Adipocyte (in vitro differentiated cells): Measurements from ENCODE around the gene SPRY4.
"Not testable (repeated sequence)": the region's sequence is repeated elsewhere in the genome, so short reads cannot be mapped to it uniquely, and the experiment has no call there.

Experiments used
- DNase-seq: peaks from one replicate; pipeline ENCODE4 v3.0.0-alpha.2; 2015; ENCODE audit warnings: low read depth
- H3K27me3 ChIP-seq: replicated peaks from 2 replicates; pipeline ENCODE4 v1.7.0; 2013; ENCODE audit warnings: mild to moderate bottlenecking, low read length, moderate library complexity; ENCODE audit not compliant: control insufficient read depth, insufficient read depth
- H3K36me3 ChIP-seq: 2 replicates; pipeline ENCODE4 v1.7.0; 2013; ENCODE audit warnings: low read length, mild to moderate bottlenecking, moderate library complexity; ENCODE audit not compliant: control insufficient read depth, insufficient read depth, severe bottlenecking
- H3K4me1 ChIP-seq: 2 replicates; pipeline ENCODE4 v1.7.0; 2013; ENCODE audit warnings: mild to moderate bottlenecking, low read length, moderate library complexity; ENCODE audit not compliant: control insufficient read depth, insufficient read depth
- H3K4me3 ChIP-seq: 2 replicates; pipeline ENCODE4 v1.7.0; 2013; ENCODE audit warnings: mild to moderate bottlenecking, low read length, moderate library complexity
- H3K9ac ChIP-seq: 2 replicates; pipeline ENCODE4 v1.7.0; 2013; ENCODE audit warnings: mild to moderate bottlenecking, low read length, moderate library complexity
- H3K9me3 ChIP-seq: 2 replicates; pipeline ENCODE4 v1.7.0; 2013; ENCODE audit warnings: mild to moderate bottlenecking, low read length, moderate library complexity; ENCODE audit not compliant: control insufficient read depth

Gene SPRY4

DNA sequence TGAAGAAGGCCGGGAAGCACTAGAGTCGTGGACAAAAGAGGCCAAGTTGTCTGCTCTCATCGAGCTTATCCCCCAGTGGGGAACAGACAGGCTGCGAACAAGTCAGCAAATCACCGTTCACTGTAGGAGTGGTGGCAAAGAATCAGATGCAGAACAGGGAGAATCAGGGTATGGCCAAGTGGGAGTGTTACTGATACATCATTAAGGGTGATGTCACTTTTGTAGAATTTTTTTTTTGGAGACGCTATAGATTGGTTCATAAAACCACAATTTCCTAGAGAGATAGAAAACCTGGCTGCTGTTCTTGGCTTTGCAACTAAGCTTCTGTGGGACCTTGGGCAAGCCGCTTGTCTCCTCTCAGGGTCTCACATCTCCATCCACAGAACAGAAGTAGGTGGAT is 21.3 kb downstream of the SPRY4 start:
- peaks cover 7% of the 10 kb centered on the region for H3K36me3 ChIP-seq
- no peaks in the 10 kb centered on the region for H3K4me1 ChIP-seq
- no peaks in the 10 kb centered on the region for H3K9me3 ChIP-seq
- DNase-seq, result peak; percentile 9
- no peak overlapping the region for H3K9ac ChIP-seq
- no peaks in the 10 kb centered on the region for H3K27me3 ChIP-seq
- no peak overlapping the region for H3K4me3 ChIP-seq

DNA sequence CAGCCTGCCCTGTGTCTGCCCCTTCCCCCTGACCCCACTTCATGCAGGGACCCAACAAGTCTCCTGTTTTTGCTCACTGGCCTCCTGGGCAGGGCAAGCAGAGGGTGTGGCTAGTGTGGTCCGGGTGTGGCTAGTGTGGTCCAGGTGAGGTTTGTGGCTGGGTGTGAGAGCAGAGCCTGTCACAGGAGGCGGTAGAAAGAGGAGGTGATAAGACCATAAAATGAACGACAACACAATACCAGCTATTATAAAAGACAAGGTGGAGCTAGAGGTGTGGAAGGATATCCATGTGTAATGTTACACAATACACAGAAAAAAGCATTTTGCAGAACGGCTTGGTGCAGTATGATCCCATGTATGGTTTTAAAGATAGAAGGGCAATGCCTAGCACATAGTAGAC is 23.3 kb downstream of the SPRY4 start:
- Histone ChIP-seq H3K36me3 (no peaks in the 10 kb centered on the region), H3K9ac (no peak overlapping the region), H3K9me3 (no peaks in the 10 kb centered on the region), H3K27me3 (no peaks in the 10 kb centered on the region), H3K4me1 (no peaks in the 10 kb centered on the region), H3K4me3 (no peak overlapping the region)
- DNase-seq, result no peak

DNA sequence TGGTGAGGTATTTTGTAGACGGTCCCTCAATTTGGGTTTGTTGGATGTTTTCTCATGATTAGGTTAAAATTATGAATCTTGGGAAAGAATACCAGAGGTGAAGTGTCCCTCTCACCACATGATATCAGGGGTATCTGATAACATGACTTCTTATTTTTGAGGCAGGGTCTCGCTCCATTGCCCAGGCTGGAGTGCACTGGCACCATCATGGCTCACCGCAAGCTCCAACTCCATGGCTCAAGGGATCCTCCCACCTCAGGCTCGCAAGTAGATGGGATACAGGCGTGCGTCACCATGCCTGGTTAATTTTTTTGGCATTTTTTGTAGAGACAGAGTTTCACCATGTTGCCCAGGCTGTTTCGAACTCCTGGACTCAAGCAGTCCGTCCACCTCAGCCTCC is 24.1 kb downstream of the SPRY4 start:
- no peak for DNase-seq
- Histone ChIP-seq H3K36me3 (no peaks in the 10 kb centered on the region), H3K4me3 (no peak overlapping the region), H3K9me3 (no peaks in the 10 kb centered on the region), H3K27me3 (no peaks in the 10 kb centered on the region), H3K4me1 (no peaks in the 10 kb centered on the region), H3K9ac (no peak overlapping the region)

DNA sequence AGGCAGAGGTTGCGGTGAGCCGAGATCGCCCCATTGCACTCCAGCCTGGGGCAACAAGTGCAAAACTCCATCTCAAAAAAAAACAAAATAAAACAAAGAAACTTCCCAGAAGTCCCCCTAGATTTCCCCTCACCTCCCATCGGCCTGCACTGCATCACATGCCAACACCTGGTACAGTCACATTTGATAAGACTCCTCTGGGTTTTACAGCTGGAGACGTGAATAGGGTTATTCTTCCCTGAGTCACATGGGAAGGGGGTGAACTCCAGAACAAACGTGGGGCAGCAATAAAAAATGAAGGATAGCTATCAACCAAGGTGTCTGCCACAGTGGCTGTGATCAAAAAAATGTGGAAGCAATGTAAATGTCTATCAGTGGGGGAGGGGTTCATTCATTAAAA is 26.0 kb downstream of the SPRY4 start:
- H3K9ac ChIP-seq, result no peak overlapping the region
- DNase-seq, result no peak
- no peaks in the 10 kb centered on the region for H3K36me3 ChIP-seq
- no peaks in the 10 kb centered on the region for H3K9me3 ChIP-seq
- no peak overlapping the region for H3K4me3 ChIP-seq
- H3K27me3 ChIP-seq, result no peaks in the 10 kb centered on the region
- H3K4me1 ChIP-seq, result no peaks in the 10 kb centered on the region

DNA sequence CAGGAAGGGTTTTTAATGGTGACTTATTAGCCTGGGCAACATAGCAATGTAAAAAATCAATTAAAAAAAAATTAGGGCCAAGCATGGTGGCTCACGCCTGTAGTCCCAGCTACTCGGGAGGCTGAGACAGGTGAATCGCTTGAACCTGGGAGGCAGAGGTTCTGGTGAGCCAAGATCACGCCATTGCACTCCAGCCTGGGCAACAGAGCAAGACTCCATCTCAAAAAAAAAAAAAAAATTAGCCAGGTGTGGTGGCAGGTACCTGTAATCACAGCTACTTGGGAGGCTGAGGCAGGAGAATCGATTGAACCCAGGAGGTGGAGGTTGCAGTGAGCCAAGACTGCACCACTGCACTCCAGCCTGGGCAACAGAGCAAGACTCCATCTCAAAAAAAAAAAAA is 27.0 kb downstream of the SPRY4 start:
- H3K36me3 ChIP-seq, H3K4me1 ChIP-seq, DNase-seq, H3K27me3 ChIP-seq, H3K9me3 ChIP-seq, H3K4me3 ChIP-seq, H3K9ac ChIP-seq: not testable (repeated sequence)

DNA sequence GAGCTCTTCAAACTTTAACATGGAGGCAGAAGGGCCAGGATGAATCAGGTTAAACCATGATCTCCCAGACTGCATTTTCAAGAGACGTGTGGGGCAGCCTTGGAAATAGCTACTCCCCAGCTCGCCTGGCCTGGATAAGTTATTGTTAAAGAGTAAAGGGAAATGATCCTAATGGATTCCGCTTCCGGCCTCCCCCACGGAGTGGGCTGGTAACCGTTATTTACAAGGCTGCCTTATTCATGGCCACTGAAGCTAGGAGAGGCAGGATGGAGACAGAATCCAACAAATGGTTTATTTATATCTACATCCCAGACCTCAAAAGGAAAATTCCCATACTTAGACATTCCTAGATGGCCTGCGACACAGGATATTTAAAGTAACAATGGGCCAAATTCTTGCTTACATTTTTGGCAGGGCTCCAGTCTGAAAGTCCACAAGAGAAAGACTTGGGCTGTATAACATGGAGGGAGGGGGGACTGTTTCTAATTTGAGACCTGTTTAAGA is 27.9 kb downstream of the SPRY4 start:
- Histone ChIP-seq H3K9ac (no peak overlapping the region), H3K9me3 (no peaks in the 10 kb centered on the region), H3K4me3 (no peak overlapping the region), H3K27me3 (no peaks in the 10 kb centered on the region), H3K4me1 (no peaks in the 10 kb centered on the region), H3K36me3 (no peaks in the 10 kb centered on the region)
- DNase-seq, result peak; percentile 74

DNA sequence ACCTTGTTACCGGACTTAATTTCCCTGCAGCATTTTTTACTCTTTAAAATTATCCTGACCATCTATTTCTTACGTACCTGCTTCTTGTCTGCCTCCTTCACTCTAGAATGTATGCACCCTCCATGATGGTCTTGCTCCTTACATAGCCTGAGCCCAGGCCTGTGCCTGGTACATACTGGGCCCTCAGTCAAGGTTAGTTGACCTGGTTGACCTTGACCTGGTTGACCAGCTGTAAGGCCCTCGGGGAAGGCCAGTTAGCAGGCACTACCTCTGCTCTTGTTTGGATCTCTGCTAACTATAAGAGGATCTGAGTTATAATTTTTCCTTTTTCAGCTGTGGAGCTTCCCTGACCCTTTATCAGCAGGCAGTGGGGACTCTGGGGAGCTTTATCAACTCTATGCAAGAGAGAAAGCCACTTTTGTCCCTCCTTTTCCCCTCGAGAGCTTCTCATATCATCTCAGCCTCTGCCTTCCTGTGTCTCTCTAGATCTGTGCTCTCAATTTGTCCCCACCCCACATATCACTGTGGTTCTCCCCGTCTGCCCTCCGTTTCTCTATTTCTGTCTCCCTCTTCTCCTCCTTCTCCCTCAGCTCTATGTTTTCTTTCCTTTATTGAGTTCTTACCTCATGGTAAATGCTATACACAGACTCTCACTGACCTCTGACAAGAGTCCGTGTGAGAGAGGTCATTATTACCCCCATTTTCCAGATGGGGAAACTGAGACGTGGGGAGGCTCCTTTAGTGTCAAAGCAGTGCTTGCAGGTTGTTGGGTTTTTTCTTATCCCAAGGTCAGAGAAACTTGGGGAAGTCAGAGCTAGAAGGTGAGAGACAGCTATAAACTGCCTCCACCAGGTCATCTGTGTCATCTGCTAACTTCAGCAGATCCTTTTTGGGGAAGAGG is 28.6 kb downstream of the SPRY4 start:
- Histone ChIP-seq H3K9ac (no peak overlapping the region), H3K27me3 (no peaks in the 10 kb centered on the region), H3K4me3 (no peak overlapping the region), H3K4me1 (no peaks in the 10 kb centered on the region), H3K9me3 (no peaks in the 10 kb centered on the region), H3K36me3 (no peaks in the 10 kb centered on the region)
- no peak for DNase-seq

DNA sequence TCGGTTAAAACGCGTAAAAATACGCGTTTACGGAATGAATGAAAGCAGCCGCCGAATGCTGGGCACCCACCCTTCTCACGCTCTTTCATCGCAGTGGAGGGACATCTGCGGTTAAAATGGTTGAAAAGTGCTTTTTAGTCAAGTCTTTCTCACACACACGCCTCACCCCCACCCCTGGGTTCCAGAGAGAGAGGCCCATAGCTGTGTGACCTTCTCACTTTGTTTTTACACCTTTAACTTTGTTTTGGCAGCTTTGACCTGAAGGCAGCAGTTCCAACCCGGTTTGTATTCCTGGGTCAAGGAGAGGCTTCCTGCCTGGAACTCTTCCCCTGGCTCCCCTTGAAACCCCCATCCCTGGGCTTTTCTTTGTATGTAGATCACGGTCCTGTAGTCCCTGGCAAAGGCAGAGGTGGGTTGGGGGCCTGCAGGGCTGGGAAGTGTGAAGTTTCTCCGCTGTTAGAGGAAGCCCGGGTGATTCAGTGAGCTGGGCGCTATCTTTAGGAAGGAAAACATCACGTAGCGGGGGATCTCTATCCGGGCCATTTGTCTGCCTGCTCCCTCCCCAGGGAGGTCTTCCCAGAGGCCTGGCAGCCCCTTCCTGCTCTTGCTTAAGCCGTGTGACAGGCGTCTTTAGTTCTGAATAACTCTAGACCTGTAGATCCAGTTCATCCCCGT is 29.6 kb downstream of the SPRY4 start:
- H3K9ac ChIP-seq, result no peak overlapping the region
- peaks cover 4% of the 10 kb centered on the region for H3K4me1 ChIP-seq
- DNase-seq, result no peak
- no peak overlapping the region for H3K4me3 ChIP-seq
- no peaks in the 10 kb centered on the region for H3K9me3 ChIP-seq
- H3K27me3 ChIP-seq, result no peaks in the 10 kb centered on the region
- H3K36me3 ChIP-seq, result no peaks in the 10 kb centered on the region

DNA sequence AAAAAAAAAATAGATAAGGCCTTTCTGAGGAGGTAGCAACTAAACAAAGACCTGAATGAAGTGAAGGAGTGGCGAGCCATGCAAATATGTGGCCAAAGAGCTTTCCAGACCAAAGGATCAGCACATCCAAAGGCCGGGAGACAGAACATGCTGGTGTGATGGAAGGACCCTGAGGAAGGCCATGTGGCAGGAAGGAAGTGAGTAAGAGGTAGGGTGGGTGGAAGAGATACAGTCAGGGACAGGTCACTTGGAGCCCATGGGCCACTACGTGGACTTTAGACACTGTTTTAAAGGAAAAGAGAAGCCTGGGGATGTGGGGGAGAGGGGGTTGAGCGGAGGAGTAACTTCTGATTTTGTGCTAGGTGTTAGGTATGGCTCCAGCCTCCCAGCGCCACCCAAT is 31.3 kb downstream of the SPRY4 start:
- Histone ChIP-seq H3K27me3 (no peaks in the 10 kb centered on the region), H3K36me3 (no peaks in the 10 kb centered on the region), H3K9me3 (no peaks in the 10 kb centered on the region), H3K4me1 (peaks cover 4% of the 10 kb centered on the region), H3K9ac (no peak overlapping the region), H3K4me3 (no peak overlapping the region)
- DNase-seq, result no peak

DNA sequence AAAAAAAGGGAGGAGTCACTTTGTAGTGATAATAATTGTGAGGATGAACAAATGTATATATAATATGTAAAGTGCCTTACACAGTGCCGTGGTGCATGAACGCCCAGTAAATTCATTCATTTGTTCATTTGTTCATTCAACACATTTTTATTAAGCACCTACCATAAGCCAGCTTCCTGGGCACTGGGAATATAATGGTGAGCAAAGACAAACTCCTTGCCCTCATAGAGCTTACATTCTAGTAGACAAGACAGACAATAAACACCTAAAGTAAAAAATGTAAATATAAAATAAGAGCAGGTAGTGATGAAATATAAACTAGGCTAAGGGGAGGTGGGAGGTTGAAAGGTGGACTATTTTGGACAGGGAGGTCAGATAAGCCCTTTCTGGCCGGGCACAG is 32.0 kb downstream of the SPRY4 start:
- no peak overlapping the region for H3K9ac ChIP-seq
- H3K4me1 ChIP-seq, result peaks cover 4% of the 10 kb centered on the region
- H3K27me3 ChIP-seq, result no peaks in the 10 kb centered on the region
- DNase-seq, result no peak
- no peak overlapping the region for H3K4me3 ChIP-seq
- no peaks in the 10 kb centered on the region for H3K36me3 ChIP-seq
- no peaks in the 10 kb centered on the region for H3K9me3 ChIP-seq

DNA sequence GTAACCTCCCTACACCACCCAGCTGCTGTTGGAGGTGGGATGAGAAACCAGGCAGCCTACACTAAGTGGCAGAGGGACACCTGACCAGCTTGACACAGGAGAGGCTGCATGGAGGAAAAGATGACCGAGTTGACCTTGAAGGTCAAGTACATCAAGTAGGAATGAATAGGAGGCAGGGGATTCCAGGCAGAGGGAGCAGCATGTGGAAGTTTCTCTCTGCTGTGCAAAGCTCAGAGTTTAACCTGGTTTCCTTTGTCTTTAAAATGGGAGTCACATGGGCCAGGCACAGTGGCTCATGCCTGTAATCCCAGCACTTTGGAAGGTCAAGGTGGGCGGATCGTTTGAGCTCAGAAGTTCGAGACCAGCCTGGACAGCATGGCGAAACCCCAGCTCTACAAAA is 32.6 kb downstream of the SPRY4 start:
- Histone ChIP-seq H3K27me3 (no peaks in the 10 kb centered on the region), H3K4me1 (peaks cover 4% of the 10 kb centered on the region), H3K9me3 (no peaks in the 10 kb centered on the region), H3K36me3 (no peaks in the 10 kb centered on the region), H3K9ac (no peak overlapping the region), H3K4me3 (no peak overlapping the region)
- no peak for DNase-seq
